Upper lobe of left lung (tissue), 4 donors: Measurements from ENCODE around the gene ADAP1.

Source experiments
- EP300 ChIP-seq, 4 donors: sonication (generic); formaldehyde crosslinking; IDR thresholded peaks; one replicate each; pipeline ENCODE4 v1.5.1; 2017; ENCODE audit warnings: antibody characterized with exemption in 4 of 4, control low read depth in 2 of 4
- POLR2A ChIP-seq, 4 donors: fragments of 450-650 bp; IDR thresholded peaks; one replicate each; pipeline ENCODE4 v1.5.1; 2016 to 2017; ENCODE audit warnings: antibody characterized with exemption in 4 of 4, mild to moderate bottlenecking in 2 of 4
- POLR2AphosphoS5 ChIP-seq, 2 donors: sonication (generic); formaldehyde crosslinking; IDR thresholded peaks; one replicate each; pipeline ENCODE4 v1.5.1; 2017; ENCODE audit warnings: antibody characterized with exemption in 2 of 2
- TF ChIP-seq, protein P1 (sequence below), 6 experiments: fragments of 450-650 bp in 4 of 6; fragments of 200-600 bp in 2 of 6; sonication (generic) in 2 of 6; IDR thresholded peaks; one replicate each; pipeline ENCODE4 v1.5.1; 2016 to 2019; ENCODE audit warnings: antibody characterized with exemption in 6 of 6

DNA sequence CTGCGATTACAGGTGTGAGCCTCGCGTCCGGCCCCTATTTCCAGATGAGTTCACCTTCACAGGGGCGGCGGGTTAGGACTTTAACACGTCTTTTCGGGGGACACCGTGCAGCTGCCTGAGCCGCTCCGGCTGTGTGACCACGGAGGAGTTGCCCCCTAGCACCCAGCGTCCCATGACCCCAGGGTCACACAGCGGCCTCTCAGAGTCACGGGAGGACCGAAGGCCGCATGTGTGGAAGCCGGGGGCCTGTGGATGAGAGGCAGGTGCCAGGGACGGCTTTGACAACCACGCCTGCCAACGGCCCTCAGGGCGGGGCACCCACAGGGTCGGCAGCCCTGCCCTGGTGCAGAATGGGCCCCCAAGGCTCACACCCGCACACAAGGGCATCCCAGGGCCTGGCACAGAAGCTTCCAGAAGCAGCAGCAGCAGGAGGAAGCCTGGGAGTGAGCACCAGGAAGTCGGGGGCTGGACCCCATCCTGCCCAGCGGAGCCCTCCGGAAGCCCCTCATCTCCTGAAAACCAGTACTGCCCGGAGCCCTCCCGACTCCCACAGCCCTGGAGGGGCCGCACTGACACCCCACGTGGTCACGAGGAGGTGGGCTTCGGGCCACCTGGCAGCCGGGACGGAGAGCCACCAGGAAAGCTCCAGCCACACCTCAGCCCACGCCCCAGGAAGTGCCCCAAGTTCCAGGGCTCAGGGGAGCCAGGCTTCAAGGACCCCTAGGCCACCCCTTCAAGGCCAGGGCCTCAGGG is 32.7 kb downstream of the ADAP1 start:
- TF ChIP-seq, protein P1, sequence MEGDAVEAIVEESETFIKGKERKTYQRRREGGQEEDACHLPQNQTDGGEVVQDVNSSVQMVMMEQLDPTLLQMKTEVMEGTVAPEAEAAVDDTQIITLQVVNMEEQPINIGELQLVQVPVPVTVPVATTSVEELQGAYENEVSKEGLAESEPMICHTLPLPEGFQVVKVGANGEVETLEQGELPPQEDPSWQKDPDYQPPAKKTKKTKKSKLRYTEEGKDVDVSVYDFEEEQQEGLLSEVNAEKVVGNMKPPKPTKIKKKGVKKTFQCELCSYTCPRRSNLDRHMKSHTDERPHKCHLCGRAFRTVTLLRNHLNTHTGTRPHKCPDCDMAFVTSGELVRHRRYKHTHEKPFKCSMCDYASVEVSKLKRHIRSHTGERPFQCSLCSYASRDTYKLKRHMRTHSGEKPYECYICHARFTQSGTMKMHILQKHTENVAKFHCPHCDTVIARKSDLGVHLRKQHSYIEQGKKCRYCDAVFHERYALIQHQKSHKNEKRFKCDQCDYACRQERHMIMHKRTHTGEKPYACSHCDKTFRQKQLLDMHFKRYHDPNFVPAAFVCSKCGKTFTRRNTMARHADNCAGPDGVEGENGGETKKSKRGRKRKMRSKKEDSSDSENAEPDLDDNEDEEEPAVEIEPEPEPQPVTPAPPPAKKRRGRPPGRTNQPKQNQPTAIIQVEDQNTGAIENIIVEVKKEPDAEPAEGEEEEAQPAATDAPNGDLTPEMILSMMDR (IDR thresholded peaks at IDR 0.05): no peak
- TF ChIP-seq POLR2AphosphoS5 (IDR thresholded peaks at IDR 0.05): no peak
- TF ChIP-seq POLR2A (IDR thresholded peaks at IDR 0.05): no peak
- no peak for TF ChIP-seq EP300 (IDR thresholded peaks at IDR 0.05)
